GM12873 (cell line): ENCODE measurements around the gene MVB12B.

ENCODE experiments used
- TF ChIP-seq, protein P1 (sequence below): IDR thresholded peaks from 2 replicates; pipeline ENCODE4 v1.5.1; 2012; ENCODE audit warnings: low read depth, mild to moderate bottlenecking, moderate library complexity, low read length, control low read depth; ENCODE audit not compliant: insufficient read depth; ENCODE audit errors: missing control alignments

Gene MVB12B

DNA sequence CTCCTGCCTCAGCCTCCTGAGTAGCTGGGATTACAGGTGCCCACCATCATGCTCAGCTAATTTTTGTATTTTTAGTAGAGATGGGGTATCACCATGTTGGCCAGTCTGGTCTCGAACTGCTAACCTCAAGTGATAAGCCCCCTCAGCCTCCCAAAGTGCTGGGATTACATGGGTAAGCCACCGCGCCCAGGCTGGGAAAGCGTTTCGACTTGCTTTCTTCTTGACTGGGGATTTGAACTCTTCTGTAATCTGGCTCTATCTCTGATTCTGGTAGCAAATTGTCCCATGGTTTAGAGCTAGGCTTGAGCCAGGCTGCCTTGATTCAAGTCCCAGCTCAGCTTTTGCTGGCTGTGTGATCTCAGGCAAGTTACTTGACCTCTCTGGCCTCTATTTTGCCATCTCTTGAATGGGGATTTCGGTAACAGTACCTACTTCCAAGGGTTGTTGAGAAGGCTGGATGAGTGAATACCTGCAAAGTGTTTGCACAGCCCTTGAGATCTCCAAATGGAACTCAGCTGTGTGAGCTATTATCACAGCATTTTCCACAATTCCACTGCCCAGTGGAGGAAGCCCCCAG is 20.5 kb upstream of the MVB12B start:
- TF ChIP-seq, protein P1, sequence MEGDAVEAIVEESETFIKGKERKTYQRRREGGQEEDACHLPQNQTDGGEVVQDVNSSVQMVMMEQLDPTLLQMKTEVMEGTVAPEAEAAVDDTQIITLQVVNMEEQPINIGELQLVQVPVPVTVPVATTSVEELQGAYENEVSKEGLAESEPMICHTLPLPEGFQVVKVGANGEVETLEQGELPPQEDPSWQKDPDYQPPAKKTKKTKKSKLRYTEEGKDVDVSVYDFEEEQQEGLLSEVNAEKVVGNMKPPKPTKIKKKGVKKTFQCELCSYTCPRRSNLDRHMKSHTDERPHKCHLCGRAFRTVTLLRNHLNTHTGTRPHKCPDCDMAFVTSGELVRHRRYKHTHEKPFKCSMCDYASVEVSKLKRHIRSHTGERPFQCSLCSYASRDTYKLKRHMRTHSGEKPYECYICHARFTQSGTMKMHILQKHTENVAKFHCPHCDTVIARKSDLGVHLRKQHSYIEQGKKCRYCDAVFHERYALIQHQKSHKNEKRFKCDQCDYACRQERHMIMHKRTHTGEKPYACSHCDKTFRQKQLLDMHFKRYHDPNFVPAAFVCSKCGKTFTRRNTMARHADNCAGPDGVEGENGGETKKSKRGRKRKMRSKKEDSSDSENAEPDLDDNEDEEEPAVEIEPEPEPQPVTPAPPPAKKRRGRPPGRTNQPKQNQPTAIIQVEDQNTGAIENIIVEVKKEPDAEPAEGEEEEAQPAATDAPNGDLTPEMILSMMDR = no peak

DNA sequence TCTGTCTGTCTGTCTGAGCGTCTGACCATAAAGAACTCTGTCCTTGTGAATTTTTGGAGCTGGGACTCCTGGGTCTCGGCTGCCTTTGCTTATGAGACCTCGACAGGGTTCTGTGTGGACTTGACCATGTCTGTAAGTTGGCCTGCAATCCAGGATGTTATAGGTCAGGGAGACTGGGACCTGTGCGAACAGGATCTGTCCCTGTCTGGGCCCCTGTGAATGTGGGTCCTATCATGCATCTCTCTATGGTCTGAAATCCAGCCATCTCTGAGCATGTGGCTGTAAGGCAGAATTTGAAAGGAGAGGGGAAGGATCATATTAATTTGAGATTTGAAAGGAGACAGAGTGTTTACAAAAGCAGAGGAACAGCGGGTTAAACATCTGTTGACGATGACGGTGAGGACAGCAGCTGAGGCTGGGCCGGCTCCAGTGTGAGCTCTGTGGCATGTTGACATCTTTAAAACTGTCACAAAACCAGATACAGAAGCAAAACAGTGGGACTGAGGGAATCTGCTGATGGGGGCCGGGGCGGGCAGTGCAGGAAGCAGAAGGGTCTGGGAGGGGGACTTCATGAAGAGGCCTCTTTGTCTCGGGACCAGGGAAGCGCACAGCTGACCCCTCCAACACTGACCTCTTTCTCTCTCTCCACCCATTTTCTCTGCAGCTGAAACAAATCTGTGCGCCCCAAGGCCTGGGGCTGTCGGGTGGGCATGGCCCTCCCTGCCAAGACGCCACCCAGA is 19.1 kb upstream of the MVB12B start:
- TF ChIP-seq, protein P1 = no peak

DNA sequence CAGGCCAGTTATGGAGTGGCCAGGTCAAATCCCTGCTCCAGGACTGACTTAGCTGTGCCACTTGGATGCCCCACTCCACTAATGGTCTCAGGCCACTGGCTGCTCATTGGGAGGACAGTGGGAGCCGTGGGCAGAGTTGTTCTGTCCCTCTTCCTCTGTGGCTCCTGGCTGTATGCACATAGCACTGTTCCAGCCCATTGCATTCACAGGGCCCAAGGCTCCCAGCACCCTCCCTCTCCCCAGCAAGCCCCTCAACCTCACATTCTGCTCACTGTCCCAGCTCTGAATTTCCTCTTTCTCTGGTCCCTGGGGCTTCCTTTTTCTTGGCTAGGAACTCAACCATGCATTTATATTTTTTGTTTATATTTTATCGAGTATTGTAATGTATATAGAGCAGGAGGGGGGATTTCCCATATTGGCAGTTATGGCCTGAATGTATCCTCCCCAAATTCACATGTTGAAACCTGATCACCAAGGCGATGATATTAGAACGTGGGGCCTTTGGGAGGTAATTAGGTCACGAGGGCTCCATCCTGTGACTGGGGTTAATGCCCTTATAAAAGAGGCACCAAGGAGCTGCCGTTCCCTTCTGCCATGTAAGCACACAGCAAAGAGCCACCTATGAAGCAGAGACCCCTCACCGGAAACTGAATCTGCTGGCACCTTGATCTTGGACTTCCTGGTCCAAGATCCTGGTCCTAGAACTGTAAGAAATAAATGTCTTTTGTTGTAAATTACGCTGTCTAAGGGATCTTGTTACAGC is 17.0 kb upstream of the MVB12B start:
- TF ChIP-seq, protein P1 = no peak

DNA sequence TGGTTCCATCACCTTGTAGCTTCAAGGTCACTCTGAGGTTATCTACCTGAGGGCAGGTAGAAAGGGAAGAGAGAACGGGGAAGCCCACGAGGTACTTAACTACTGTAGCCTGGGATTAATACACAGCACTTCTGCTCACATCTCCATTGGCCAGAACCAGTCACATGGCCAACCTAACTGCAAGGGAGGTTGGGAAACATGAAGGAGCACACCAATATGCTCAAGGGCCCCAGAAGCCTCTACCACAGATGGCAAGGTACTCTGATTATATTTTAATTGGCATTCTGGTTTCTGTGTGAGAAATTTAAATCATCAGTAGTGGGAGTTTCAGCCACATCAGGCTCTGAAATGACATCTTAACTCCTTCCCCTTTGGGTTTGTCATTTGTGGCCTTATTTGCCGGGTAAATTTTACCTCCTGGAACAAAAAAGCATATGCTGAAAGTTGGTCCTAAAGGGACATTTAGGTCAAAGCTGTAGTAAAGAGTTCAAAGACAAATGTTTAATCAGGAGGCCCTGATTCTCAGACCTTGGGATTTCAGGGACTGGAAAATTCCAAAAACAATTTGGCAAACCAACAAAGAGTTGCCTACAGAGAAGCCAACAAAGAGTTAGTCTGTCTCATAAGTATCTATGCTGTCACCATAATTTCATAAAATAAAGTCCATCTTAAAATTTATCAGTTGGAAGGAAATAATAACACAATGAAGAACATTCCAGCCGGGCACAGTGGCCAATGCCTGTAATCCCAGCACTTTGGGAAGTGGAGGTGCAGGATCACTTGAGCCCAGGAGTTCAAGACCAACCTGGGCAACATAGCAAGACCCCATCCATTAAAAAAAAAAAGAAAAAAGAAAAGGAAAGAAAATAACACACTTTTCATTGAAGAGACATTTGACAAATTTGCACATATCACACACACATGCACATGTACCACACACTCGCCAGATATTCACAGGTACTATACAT is 13.8 kb upstream of the MVB12B start:
- TF ChIP-seq, protein P1 = no peak

DNA sequence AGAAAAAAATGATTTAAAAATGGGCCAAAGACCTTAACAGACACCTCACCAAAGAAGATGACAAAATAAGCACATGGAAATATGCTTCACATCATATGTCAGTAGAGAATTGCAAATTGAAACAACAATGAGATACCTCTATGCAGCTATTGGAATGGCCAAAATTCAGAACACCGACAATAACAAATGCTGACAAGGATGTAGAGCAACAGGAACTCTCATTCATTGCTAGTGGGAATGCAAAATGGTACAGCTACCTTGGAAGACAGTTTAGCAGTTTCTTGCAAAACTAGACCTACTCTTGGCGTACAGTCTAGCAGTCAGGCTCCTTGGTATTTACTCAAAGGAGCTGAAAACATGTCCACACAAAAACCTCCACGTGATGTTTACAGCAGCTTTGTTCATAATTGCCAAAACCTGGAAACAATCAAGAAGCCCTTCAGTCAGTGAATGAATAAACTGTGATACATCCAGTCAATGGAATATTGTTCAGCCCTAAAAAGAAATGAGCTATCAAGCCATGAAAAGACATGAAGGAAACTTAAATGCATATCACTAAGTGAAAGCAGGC is 10.5 kb upstream of the MVB12B start:
- TF ChIP-seq, protein P1 = no peak

DNA sequence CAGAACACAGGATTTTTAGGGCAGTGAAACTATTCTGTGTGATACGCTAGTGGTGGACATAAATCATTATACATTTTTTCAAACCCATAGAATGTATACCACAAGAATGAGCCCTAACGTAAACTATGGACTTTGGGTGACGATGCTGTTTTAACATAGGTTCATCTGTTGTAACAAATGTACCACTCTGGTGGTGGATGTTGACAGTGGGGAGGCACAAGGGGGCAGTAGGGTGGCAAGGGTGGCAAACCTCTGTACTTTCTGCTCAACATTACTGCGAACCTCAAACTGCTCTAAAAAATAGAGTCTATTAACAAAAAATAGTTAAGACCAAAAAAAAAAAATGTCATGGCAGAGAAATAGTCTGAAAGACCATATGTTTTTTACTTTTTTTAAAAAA is 9.1 kb upstream of the MVB12B start:
- TF ChIP-seq, protein P1 = peak; percentile 8
